HL-60 (cell line): ENCODE measurements around the gene C14orf132.

Source experiments
- DNase-seq, 2 experiments: peaks; one replicate each; pipeline ENCODE4 v3.0.0-alpha.2; 2010 to 2020; ENCODE audit warnings: low read depth in 1 of 2, low spot score in 1 of 2
- H3K27ac ChIP-seq: fragments of 250-450 bp; sonication (Bioruptor Pico); replicated peaks from 2 replicates; pipeline ENCODE4 v1.5.1; 2020; ENCODE audit warnings: mild to moderate bottlenecking, moderate library complexity
- H3K27me3 ChIP-seq: fragments of 250-450 bp; sonication (Bioruptor Pico); 2 replicates; pipeline ENCODE4 v1.5.1; 2021; ENCODE audit warnings: mild to moderate bottlenecking, moderate library complexity; ENCODE audit not compliant: insufficient read depth, poor library complexity, severe bottlenecking
- H3K4me3 ChIP-seq: replicated peaks from 2 replicates; pipeline ENCODE4 v1.5.1; 2011; ENCODE audit warnings: mild to moderate bottlenecking, control low read depth, low read length; ENCODE audit not compliant: insufficient read depth
- GABPA ChIP-seq: IDR thresholded peaks from 2 replicates; pipeline ENCODE4 v1.6.1; 2012; ENCODE audit warnings: low read depth
- POLR2AphosphoS5 ChIP-seq: IDR thresholded peaks from 2 replicates; pipeline ENCODE4 v1.6.1; 2012; ENCODE audit warnings: low read depth
- SPI1 ChIP-seq: IDR thresholded peaks from 2 replicates; pipeline ENCODE4 v1.6.1; 2012; ENCODE audit warnings: low read depth, mild to moderate bottlenecking, borderline replicate concordance
- TF ChIP-seq, protein P1 (sequence below): IDR thresholded peaks from one replicate; pipeline ENCODE4 v1.5.1; 2011; ENCODE audit warnings: low read length, control low read depth, inconsistent platforms; ENCODE audit not compliant: insufficient read depth
- TF ChIP-seq, protein P2 (sequence below): IDR thresholded peaks from 2 replicates; pipeline ENCODE4 v1.6.1; 2012; ENCODE audit warnings: low read depth; ENCODE audit not compliant: insufficient replicate concordance

The C14orf132 gene

DNA sequence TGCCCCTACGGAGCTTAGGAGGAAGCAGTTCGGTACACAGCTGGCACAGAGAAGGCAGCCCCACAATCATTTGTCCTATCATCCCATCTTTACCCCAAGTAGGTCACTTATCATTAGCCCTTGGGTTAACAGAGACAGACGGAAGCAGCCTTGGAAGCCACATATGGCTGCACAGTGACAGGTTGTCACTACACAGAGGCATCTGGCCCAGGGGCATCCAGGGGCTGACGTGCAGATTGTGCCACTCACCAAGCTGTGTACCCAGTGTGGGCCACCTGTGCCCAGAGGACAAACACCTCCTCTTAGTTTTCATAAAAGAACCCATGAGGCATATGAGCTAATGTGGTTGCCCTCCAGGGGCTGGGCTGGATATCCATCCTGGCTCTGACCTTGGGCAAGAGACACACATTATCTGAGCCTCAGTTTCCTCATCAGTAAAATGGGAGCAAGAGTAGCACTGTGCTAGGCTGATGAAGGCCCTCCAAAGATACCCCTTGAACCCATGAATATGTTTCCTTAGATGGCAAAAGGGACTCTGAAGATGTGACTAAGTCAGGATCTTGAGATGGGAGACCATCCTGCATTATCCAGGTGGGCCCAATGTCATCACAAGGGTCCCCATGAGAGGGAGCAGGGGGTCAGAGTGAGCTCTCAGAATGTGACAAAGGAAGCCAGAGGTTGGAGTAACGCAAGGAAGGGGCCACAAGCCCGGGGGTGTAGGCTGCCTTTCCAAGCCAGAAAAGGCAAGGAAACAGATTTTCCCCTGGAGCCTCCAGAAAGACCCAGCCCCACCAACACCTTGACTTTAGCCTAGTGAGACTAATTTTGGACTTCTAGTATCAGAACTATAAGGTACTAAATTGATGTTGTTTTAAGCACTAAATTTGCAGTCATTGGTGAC, 64.6 kb downstream of the C14orf132 start:
- TF ChIP-seq POLR2AphosphoS5 (no peak), GABPA (no peak), SPI1 (no peak)
- TF ChIP-seq, protein P1, sequence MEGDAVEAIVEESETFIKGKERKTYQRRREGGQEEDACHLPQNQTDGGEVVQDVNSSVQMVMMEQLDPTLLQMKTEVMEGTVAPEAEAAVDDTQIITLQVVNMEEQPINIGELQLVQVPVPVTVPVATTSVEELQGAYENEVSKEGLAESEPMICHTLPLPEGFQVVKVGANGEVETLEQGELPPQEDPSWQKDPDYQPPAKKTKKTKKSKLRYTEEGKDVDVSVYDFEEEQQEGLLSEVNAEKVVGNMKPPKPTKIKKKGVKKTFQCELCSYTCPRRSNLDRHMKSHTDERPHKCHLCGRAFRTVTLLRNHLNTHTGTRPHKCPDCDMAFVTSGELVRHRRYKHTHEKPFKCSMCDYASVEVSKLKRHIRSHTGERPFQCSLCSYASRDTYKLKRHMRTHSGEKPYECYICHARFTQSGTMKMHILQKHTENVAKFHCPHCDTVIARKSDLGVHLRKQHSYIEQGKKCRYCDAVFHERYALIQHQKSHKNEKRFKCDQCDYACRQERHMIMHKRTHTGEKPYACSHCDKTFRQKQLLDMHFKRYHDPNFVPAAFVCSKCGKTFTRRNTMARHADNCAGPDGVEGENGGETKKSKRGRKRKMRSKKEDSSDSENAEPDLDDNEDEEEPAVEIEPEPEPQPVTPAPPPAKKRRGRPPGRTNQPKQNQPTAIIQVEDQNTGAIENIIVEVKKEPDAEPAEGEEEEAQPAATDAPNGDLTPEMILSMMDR = no peak
- TF ChIP-seq, protein P2, sequence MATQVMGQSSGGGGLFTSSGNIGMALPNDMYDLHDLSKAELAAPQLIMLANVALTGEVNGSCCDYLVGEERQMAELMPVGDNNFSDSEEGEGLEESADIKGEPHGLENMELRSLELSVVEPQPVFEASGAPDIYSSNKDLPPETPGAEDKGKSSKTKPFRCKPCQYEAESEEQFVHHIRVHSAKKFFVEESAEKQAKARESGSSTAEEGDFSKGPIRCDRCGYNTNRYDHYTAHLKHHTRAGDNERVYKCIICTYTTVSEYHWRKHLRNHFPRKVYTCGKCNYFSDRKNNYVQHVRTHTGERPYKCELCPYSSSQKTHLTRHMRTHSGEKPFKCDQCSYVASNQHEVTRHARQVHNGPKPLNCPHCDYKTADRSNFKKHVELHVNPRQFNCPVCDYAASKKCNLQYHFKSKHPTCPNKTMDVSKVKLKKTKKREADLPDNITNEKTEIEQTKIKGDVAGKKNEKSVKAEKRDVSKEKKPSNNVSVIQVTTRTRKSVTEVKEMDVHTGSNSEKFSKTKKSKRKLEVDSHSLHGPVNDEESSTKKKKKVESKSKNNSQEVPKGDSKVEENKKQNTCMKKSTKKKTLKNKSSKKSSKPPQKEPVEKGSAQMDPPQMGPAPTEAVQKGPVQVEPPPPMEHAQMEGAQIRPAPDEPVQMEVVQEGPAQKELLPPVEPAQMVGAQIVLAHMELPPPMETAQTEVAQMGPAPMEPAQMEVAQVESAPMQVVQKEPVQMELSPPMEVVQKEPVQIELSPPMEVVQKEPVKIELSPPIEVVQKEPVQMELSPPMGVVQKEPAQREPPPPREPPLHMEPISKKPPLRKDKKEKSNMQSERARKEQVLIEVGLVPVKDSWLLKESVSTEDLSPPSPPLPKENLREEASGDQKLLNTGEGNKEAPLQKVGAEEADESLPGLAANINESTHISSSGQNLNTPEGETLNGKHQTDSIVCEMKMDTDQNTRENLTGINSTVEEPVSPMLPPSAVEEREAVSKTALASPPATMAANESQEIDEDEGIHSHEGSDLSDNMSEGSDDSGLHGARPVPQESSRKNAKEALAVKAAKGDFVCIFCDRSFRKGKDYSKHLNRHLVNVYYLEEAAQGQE = no peak
- Histone ChIP-seq H3K27me3 (no peaks in the 10 kb centered on the region), H3K27ac (no peak overlapping the region), H3K4me3 (no peak overlapping the region)
- no peak for DNase-seq

DNA sequence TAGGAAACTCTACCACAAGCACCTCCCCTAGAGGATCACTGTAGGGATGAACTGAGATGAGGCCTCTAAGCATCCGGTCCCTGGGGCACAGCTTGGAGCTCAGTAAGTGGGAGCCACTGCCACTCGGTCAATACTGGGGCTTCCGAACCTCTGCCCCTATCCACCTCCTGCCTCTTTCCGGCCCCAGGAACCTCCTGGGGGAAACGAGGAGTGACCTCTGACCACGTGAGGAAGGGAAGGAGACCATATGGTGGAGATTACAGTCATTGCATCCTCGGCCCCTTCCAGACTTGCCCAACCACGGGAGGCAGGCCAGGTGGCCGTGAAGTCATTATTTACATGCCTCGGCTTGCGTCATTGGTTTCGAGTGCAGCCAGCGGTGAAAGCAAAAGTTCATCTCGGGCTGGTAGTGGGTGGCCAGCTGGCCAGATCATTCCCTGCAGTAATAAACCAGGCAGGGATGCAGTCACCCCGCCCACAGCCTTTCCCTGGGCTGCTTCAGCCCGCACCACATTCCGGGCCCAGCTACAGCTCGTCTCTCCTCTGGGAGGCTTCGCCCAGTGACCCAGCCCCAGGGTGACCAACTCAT, 65.4 kb downstream of the C14orf132 start:
- no peak overlapping the region for H3K27ac ChIP-seq
- no peaks in the 10 kb centered on the region for H3K27me3 ChIP-seq
- TF ChIP-seq GABPA (no peak), SPI1 (no peak), POLR2AphosphoS5 (no peak)
- TF ChIP-seq, protein P2 = no peak
- TF ChIP-seq, protein P1 = no peak
- no peak for DNase-seq
- no peak overlapping the region for H3K4me3 ChIP-seq

DNA sequence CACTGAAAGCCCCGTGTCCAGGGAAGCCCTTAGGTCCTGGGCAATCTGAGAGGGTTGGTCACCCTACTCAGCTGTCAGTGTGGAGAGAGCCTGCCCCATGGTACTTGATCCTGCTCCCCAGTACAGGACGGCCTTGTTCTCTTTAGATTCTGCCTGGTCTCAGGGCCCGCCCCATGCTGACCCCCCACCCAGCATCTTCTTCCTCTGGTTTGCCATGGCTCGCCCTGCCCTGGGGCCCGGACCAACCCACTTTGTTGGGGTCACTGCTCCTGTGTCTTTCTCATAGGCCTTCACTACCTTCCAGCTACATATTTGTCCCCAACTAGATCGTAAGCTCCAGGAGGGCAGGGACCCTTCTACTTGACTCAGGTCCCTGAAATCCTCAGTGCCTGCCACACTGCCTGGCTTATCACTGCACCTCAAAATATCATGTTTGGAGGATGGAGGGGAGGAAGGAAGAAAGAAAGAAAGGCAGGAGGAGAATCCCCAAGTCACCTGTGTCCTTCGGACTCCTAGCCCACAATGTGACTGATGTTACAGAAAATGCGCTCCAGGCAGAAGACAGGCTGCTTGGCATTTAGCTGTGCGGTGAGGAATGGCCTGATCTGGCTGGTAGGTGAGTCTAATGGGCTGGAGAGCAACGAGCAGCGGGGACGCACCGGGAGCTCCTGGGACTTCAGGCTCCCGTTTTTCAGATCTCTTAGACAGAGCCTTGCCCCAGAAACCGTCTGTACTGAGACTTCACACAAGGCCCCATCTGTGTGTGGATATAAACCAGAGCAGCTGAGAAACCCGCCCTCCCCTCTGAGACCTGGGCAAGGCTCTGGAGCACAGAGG, 66.1 kb downstream of the C14orf132 start:
- TF ChIP-seq, protein P2 = no peak
- TF ChIP-seq, protein P1 = no peak
- TF ChIP-seq POLR2AphosphoS5 (no peak), SPI1 (no peak), GABPA (no peak)
- H3K27ac ChIP-seq = no peak overlapping the region
- H3K27me3 ChIP-seq = no peaks in the 10 kb centered on the region
- H3K4me3 ChIP-seq = no peak overlapping the region
- no peak for DNase-seq
